GM18508 (cell line): ENCODE results near the gene RAB30.

Experiments used
- ATAC-seq: cut with Tn5 transposase; IDR thresholded peaks from one replicate; pipeline ENCODE4 v1.9.1; 2021; ENCODE audit warnings: moderate number of reproducible peaks; ENCODE audit not compliant: insufficient read depth, unreplicated experiment

RAB30 gene

DNA sequence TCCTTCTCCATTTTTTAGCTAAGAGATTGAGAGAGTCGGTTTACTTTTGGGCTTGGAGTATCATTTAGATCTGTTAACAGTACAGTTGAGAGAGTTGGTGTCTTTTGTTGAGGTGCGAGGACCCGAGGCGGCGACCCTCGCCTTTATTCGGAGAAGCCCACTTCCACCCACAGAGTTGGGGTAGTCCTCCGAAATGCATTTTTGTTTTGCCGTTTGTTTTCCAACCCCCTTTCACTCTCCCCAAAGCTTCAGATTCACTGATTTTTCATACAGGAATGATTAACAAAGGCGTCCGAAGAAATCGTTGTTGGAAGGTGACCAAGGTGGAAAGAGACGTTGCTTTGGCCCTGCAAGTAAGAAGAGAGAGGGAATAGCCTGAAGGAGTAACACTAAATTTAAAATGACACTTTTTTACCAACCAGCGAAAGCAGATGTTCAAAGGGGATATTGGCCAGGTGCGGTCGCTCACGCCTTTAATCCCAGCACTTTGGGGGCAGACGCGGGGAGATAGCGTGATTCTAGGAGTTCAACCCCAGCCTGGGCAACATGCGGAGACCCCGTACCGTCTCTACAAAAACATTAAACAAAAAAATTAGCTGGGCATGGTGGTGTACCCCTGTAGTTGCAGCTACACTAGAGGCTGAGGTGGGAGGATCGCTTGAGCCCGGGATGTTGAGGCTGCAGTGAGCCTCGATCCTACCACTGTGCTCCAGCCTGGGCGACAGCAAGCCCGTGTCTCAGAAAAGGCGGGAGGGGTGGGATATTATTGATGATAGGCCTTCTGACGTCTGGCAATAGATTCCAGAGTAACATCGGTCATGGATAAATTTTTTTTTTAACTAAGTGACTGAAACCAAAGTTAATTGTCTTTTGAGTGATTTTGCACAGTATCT is 899 bp upstream of the RAB30 start:
- no peak for ATAC-seq

DNA sequence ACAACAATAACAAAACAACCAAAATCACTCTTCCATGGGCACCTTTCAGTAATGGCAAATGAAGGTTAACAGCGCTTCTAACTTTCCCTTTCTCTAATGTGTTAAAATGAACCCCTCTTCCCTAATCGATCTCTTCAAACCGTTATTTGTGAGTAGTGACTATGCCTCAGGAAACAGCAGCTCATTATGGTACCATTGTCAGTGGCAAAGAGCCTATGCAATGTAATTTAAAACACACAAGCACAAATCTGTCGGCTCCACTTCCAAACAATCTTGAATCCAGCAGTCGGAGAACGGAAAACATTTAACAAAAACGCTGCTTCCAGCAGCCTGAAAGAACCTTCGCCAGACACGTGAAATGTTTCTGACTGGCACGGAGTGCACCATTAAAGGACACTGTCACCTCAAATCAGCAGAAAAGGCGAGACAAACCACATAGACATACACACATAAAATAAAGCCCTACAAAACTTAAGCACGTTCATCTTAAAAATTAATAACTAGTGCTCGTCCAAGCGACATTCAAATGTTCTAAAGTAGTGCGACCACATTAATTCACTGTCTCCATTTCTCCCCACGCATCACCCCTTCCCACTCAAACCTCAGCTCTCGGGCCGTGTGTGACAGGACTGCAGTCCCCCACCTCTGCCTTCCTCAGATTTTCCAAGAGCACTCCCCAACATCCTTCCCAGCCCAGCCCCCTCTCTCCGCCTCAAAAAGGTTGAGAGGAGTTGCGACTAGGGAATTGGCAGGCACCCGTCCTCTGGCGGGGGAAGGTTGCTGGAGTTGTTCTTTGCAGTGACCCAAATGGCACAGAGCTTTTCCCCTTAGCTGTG is 748 bp downstream of the RAB30 start:
- ATAC-seq, result no peak

DNA sequence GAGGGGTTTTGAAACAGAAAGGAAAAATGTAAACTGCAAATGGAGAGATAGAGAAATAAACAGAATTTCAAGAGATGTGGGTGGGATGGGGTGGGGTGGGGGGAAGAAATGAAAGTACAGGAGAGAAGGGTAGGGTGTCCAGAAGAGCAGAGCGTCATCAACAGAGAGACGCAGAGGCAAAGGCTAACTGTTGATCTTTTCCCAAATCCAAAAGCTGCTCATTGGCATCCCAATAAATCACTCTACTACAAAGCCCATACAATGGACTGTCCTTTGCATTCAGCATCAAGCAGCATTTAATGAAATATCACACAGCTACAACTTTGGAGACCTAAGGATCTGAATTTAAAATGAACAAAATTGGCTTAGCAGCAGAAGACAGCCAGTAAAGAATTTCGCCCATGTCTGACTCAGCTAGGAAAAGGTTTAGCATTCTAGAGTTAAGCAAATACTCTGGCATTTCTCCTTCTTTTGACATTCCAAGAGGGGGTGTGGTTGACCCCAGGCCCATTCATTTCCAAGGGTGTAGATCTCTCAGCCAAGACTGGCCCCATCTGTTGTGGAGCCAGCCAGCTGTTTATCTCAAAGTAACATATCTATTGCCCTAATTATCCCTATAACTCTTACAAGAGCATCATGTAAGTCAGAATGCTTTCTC is 1.5 kb downstream of the RAB30 start:
- no peak for ATAC-seq

DNA sequence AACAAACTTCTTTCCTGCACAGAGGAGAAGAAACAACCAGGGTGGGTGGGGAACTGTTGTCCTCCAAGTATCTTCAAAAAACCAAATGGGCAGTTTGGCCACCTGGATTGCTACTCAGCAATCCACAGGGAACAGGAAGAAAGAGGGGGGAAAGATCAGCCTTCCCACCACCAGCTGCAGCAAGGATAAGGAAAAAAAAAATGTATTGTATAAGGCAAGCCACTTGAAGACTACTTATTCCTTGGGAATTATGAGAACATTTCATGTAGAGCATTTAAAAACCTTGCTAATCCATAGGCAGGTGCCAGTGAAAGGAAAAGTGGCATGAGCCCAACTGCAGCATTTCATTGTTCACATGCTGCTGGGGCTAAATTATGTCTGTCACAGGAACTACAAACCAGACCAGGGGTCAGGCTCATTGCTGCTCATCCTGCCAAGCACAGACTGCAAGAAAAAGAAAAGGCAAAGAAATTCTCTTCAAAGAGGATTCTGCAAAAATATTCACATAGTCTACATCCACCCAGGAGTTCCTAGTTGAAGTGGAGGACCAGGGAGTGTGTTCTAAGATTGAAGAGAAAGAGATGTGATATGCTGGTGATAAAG is 2.2 kb downstream of the RAB30 start:
- no peak for ATAC-seq

DNA sequence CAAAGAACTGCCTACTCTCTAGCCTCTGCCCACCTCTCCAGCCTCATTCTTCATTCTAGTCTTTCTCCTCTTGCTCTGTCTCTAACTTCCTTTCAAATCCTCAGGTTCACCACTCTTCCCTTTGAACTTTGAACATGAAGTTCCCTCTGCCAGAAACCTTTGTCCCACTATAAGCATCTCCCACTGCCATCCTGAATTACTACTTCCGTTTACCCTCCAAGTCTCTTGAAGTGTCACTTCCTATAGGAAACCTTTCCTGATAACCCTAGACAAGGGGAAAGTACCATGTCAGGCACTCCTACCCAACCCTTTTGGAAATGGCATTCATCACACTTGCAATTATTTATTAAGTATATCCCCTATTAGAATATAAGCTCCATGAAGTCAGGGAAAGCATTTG is 3.1 kb downstream of the RAB30 start:
- no peak for ATAC-seq

GRCh38 chr11:83064011-83064410 is 7.7 kb downstream of the RAB30 start:
- ATAC-seq, result no peak

DNA sequence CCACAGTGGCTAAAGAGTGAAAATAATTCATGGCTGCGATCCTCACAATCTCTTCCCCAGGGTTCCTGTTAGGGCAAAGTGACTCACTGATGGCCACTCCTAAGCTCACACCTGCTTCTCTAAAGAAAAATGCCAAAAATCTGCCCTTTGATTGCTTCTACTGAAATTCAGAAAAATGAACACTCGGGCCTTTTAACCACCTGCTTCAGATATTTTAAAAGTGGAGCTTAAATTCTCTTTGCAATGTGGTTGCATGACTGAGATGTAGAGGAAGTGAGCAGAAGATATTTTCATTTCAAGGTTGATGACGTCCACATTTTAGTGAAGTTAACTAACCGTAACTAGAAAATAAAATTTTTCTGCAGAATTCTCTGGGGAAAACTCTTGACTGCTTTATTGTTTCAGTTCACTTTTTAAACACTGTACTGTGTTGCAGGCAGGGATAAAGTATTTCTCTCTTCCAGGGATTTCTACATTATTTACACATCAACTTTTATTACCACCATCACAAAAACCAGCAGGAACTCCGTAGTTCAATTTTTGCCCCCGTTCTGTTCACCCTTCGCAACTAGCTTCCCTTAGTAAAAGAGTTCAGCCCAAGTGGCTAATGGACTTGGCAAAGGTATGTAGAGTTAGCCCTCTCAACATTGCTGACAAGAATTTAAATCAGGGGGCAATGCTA is 8.5 kb downstream of the RAB30 start:
- ATAC-seq, result peak; percentile 45

GRCh38 chr11:83061883-83062282 is 9.8 kb downstream of the RAB30 start:
- ATAC-seq, result peak; percentile 77

- no peak for ATAC-seq
Observed at GRCh38 chr11:83060965-83061364, 10.7 kb downstream of the RAB30 start.

DNA sequence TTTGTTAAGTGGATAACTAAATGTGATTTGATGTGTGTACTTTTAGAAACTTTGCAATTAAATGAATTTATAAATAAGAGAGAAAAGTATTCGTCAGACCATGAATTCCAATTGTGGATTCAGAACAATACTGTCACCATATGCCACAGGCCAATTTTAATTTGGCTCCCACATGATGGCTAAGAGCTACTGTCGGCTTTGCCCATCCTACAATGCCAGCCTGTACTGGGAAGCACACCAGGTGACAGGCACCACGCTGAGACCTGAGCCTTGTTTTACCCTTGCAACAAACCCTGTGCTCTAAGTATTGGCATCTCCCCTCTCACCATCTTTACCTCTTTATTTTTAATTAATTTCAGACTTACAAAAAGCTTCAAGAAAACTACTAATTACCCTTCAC is 14.0 kb downstream of the RAB30 start:
- ATAC-seq, result no peak

GRCh38 chr11:83056611-83057010 is 15.1 kb downstream of the RAB30 start:
- ATAC-seq, result no peak

DNA sequence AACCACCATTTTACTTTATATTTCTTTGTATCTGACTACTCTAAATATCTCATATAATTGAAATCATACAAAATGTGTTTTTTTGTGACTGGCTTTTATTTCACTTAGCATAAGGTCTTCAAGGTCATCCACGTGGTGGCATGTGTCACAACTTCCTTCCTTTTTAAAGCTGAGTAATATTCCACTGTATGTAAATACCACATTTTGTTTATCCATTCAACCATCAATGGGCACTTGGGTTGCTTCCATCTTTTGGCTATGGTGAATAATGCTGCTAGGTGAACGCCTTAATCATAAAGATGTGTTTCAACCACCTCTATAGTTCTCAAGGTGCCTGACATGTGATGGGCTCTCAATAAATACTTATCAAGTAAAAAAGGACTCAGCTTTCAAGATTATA is 15.5 kb downstream of the RAB30 start:
- no peak for ATAC-seq

DNA sequence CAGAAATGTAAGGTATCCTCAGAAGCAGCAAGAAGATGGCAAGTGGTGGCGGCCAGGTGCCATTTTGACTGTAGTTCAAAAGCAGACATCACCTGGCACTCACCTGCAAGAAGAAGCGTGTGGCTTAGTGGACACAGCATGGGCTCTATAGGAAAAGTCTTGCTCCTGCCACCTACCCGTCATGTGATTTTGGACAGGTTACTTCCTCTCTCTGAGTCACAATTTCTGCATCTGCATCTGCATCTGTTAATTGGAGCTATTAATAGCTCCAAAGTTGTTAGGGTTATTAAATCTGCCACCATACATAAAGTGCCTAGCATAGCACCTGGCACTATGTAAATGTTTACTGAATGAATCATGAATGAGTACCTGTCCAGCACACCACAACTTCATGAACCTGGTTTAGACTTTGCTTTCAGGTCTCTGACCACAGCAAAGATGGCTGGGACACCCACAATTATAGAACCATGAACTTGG is 16.8 kb downstream of the RAB30 start:
- ATAC-seq, result peak; percentile 57

DNA sequence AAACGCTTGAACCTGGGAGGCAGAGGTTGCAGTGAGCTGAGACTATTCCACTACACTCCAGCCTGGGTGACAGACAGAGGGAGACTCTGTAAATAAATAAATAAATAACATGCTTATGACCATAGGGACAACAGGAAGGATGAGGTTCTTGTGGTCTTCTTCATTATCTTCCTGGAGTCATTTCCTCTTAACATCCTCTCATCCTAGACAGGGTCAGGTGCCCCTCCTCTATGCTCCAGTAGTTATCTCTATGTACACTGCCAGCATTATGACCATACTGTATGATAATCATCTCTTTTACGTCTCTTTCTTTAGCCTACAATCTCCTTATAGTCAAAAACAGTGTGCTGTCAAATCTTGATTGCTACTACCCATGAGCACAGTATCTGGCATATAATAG is 17.7 kb downstream of the RAB30 start:
- ATAC-seq, result peak; percentile 50

DNA sequence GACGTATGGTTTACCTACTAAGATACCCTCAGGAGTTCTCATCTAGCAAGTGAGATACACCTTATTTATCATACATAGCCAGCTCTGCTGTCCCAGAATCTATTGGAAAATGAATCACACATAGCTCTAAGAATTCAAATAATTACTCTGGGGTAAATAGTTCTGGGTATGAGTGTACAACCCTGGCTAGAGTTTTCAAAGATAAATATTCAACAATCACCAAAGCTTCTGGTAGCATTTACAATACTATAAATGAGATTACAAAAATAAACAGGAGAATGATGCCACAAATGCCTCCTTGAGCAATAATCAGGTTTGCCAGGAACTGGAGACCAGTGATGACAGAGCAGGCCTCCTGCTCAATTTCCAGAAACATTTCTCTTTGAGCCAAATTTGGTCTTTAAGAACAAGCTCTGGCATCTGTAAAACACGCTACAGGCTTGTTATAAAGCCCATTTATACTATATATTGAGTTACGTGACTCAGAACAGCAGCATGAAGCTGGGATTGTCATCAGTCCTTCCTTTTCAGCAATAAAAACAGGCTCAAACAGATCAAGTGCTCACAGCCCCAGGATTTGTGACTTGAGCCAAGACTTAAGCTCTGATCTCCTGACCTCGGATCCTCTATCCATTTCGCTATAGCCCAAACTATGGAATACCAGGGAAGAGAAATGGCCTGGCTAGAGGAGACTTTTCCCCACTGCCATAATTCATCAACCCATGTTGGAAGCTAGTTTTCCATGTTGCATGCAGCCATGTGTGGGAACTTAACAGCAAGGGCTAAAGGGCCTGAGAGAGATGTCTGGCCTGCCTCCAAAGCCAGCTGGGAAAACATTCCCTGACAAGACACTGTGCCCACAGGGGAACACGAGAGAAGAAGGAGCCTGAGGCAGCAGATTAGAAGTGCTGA is 19.7 kb downstream of the RAB30 start:
- no peak for ATAC-seq

DNA sequence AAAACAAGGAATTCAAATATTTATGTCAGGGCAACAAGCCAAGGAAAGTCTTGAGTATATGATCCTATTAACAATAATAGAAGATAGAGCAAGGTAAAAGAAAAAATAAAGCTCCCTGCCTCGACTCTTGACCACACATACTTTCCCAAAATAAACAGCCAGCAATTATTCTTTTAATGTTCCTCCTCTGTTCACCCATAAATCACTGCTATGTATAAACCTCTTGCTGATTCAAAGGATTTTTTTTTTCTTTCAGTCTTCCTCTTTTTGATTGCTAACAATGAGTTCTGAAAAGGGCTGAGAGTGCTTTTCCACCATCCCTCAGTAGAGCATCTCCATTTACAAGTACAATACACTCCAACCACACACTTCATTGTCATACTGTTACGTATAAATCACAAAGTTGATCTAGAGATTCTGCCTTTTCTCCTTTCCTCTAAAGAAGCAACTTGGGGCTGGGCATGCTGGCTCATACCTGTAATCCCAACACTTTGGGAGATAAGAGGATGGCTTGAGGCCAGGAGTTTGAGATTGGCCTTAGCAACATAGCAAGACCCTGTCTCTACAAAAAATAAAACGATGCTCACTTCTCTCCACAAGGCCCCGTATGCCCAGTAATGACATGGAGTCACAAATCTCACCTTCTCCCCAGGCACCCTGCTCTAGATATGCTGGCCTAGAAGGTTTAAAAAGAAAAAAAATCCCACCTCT is 24.0 kb downstream of the RAB30 start:
- no peak for ATAC-seq

DNA sequence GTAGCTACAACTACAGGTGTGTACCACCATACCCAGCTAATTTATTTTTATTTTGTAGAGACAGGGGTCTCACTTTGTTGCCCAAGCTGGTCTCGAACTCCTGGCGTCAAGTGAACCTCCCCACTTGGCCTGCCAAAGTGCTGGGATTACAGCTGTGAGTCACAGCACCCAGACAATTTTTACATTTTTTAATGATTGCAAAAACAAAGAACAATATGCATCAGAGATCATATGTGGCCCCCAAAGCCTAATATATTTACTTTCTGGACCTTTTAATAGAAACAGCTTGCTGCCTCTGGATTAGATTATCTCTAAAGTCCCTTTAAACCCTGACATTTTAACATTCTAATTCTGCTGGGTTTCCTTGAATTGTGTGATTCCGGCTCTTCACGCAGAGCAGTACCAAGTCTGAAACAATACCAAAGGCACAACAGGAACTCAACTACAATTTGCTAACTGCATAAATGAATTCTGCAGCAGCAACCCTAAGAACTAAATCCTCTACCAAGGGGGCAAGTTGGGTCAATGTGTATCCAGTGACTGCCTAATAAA is 25.0 kb downstream of the RAB30 start:
- no peak for ATAC-seq
